ENCODE measurements around the gene IGF2R.

The IGF2R gene

GRCh38 chr6:160002882-160003281, 34.0 kb downstream of the IGF2R start:
- Histone ChIP-seq H3K27ac (no peak overlapping the region), H3K4me3 (ENCODE audit: low read depth, low read length) (no peak overlapping the region), H3K27me3 (ENCODE audit: control insufficient read depth, insufficient read depth, low read length) (no peaks in the 10 kb centered on the region), H2AFZ (no peak overlapping the region), H3K79me2 (peaks cover 49% of the 10 kb centered on the region), H3K9me3 (ENCODE audit: control insufficient read depth, low read length) (no peaks in the 10 kb centered on the region), H3K4me1 (peaks cover 4% of the 10 kb centered on the region), H3K9ac (no peak overlapping the region), H3K36me3 (ENCODE audit: control insufficient read depth, insufficient read depth, low read length) (no peaks in the 10 kb centered on the region), H3K4me2 (ENCODE audit: low read length) (no peak overlapping the region)
- TF ChIP-seq, protein P1, sequence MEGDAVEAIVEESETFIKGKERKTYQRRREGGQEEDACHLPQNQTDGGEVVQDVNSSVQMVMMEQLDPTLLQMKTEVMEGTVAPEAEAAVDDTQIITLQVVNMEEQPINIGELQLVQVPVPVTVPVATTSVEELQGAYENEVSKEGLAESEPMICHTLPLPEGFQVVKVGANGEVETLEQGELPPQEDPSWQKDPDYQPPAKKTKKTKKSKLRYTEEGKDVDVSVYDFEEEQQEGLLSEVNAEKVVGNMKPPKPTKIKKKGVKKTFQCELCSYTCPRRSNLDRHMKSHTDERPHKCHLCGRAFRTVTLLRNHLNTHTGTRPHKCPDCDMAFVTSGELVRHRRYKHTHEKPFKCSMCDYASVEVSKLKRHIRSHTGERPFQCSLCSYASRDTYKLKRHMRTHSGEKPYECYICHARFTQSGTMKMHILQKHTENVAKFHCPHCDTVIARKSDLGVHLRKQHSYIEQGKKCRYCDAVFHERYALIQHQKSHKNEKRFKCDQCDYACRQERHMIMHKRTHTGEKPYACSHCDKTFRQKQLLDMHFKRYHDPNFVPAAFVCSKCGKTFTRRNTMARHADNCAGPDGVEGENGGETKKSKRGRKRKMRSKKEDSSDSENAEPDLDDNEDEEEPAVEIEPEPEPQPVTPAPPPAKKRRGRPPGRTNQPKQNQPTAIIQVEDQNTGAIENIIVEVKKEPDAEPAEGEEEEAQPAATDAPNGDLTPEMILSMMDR (IDR thresholded peaks at IDR 0.05) = no peak

DNA sequence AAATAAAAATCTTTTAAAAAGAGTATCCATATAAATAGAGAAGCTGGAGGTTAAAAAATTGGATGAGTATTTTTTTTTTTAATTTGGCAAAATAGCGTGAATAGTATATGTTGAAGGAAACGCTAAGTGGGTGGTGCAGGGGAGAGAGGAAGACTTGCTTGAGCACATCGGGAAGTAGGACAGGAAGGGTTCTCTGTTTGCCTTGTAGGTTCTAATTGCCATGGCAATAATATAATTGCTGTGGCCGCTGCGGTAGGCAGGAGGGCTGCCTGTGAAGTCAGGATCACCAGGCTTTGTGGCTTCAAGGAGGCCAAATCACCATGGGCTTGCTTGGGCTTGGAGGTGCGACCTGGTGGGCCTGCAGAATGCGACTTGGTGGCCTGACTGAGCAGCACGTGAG, 35.1 kb downstream of the IGF2R start:
- no peak overlapping the region for H3K4me3 ChIP-seq (ENCODE audit: low read depth, low read length)
- no peak overlapping the region for H2AFZ ChIP-seq
- no peaks in the 10 kb centered on the region for H3K9me3 ChIP-seq (ENCODE audit: control insufficient read depth, low read length)
- peaks cover 43% of the 10 kb centered on the region for H3K79me2 ChIP-seq
- H3K36me3 ChIP-seq (ENCODE audit: control insufficient read depth, insufficient read depth, low read length) = no peaks in the 10 kb centered on the region
- no peak overlapping the region for H3K27ac ChIP-seq
- no peaks in the 10 kb centered on the region for H3K27me3 ChIP-seq (ENCODE audit: control insufficient read depth, insufficient read depth, low read length)
- H3K4me2 ChIP-seq (ENCODE audit: low read length) = no peak overlapping the region
- no peak overlapping the region for H3K9ac ChIP-seq
- peaks cover 4% of the 10 kb centered on the region for H3K4me1 ChIP-seq
- TF ChIP-seq, protein P1 (IDR thresholded peaks at IDR 0.05) = no peak

GRCh38 chr6:160004419-160005175, 35.7 kb downstream of the IGF2R start:
- no peak overlapping the region for H3K9ac ChIP-seq
- no peaks in the 10 kb centered on the region for H3K9me3 ChIP-seq (ENCODE audit: control insufficient read depth, low read length)
- H3K27me3 ChIP-seq (ENCODE audit: control insufficient read depth, insufficient read depth, low read length) = no peaks in the 10 kb centered on the region
- H3K4me1 ChIP-seq = peaks cover 4% of the 10 kb centered on the region
- no peak overlapping the region for H2AFZ ChIP-seq
- TF ChIP-seq, protein P1 (IDR thresholded peaks at IDR 0.05) = no peak
- H3K79me2 ChIP-seq = peaks cover 39% of the 10 kb centered on the region
- no peak overlapping the region for H3K27ac ChIP-seq
- H3K4me2 ChIP-seq (ENCODE audit: low read length) = no peak overlapping the region
- no peaks in the 10 kb centered on the region for H3K36me3 ChIP-seq (ENCODE audit: control insufficient read depth, insufficient read depth, low read length)
- no peak overlapping the region for H3K4me3 ChIP-seq (ENCODE audit: low read depth, low read length)

GRCh38 chr6:160005211-160005610, 36.3 kb downstream of the IGF2R start:
- H3K9ac ChIP-seq = no peak overlapping the region
- TF ChIP-seq, protein P1 (IDR thresholded peaks at IDR 0.05) = no peak
- H3K9me3 ChIP-seq (ENCODE audit: control insufficient read depth, low read length) = no peaks in the 10 kb centered on the region
- no peak overlapping the region for H3K4me3 ChIP-seq (ENCODE audit: low read depth, low read length)
- H2AFZ ChIP-seq = no peak overlapping the region
- no peak overlapping the region for H3K27ac ChIP-seq
- H3K27me3 ChIP-seq (ENCODE audit: control insufficient read depth, insufficient read depth, low read length) = no peaks in the 10 kb centered on the region
- H3K79me2 ChIP-seq = peaks cover 34% of the 10 kb centered on the region
- peaks cover 4% of the 10 kb centered on the region for H3K4me1 ChIP-seq
- no peaks in the 10 kb centered on the region for H3K36me3 ChIP-seq (ENCODE audit: control insufficient read depth, insufficient read depth, low read length)
- no peak overlapping the region for H3K4me2 ChIP-seq (ENCODE audit: low read length)

Measured in parathyroid adenoma (tissue), 2 donors.